ENCODE results near the gene EFS. TPM values are rescaled to one million over a fixed set of nuclear protein-coding genes. Genes with fewer than 3 reads are reported as not detected.

EFS gene, protein sequence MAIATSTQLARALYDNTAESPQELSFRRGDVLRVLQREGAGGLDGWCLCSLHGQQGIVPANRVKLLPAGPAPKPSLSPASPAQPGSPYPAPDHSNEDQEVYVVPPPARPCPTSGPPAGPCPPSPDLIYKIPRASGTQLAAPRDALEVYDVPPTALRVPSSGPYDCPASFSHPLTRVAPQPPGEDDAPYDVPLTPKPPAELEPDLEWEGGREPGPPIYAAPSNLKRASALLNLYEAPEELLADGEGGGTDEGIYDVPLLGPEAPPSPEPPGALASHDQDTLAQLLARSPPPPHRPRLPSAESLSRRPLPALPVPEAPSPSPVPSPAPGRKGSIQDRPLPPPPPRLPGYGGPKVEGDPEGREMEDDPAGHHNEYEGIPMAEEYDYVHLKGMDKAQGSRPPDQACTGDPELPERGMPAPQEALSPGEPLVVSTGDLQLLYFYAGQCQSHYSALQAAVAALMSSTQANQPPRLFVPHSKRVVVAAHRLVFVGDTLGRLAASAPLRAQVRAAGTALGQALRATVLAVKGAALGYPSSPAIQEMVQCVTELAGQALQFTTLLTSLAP
- total RNA-seq = 17.2 TPM

DNA sequence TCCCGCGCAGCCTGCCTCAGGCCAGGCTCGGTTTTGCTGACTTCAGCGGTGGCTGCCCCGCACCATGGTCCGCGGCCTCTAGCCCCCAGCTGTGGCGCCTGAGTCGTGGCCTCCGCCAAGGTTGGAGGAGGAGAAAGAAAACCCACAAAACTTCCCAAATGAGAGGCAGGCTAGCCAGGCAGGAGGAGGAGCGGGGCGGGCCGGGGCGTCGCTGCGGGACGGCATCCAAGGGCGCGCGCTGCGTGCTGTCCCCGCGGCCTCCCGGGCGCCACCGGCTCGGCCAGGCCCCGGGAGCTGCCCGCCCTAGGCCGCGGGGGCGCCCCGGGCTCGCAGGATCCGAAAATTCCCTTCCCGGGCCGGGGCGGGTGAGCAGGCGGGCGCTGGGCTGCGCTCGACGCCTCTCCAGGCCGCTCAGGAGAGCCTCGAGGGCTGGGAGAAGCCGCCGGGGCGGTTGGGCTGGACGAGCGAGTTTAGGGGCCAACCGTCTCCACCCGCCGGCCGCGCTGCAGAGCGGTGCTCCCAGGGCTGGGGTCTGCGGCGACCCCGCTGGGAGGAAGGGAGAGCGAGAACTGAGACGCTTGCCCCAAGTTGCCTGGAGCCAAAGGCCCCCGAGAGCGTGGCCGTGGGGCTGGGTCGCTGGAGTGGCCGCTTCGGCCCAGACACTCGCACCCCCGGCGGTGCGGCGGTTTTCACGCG lies at the start of gene EFS:
Gene EFS, minus strand, starts transcription at position 137 of the 696 bp plus-strand sequence. CDS start 147 bp downstream, outside the sequence.
- Histone ChIP-seq H3K27me3 (ENCODE audit: control insufficient read depth in 3 of 3, insufficient read depth in 3 of 3, low read length in 3 of 3) (peaks cover 7 to 26% (median 25%) of the 10 kb centered on the region in 3 donors), H3K27ac (ENCODE audit: low read depth, low read length) (peak within 1 kb of the TSS; percentile 80), H3K4me1 (ENCODE audit: control insufficient read depth in 3 of 3, insufficient read depth in 3 of 3, low read length in 3 of 3) (peaks cover 0 to 16% (median 5%) of the 10 kb centered on the region in 3 donors), H3K36me3 (ENCODE audit: control insufficient read depth in 3 of 3, insufficient read depth in 3 of 3, low read length in 3 of 3) (no peaks in the 10 kb centered on the region), H3K4me3 (ENCODE audit: low read length in 3 of 3) (peak within 1 kb of the TSS; percentile 65 to 71 (median 70)), H3K9ac (ENCODE audit: low read depth in 1 of 3, low read length in 3 of 3) (peak within 1 kb of the TSS; percentile 65 to 83 (median 77)), H3K9me3 (ENCODE audit: control insufficient read depth in 3 of 3, low read length in 3 of 3) (no peaks in the 10 kb centered on the region)

- no peaks in the 10 kb centered on the region for H3K9me3 ChIP-seq (ENCODE audit: control insufficient read depth in 3 of 3, low read length in 3 of 3)
- H3K9ac ChIP-seq (ENCODE audit: low read depth in 1 of 3, low read length in 3 of 3) = peak overlapping the region in 1 of 3 donors; percentile 50
- H3K36me3 ChIP-seq (ENCODE audit: control insufficient read depth in 3 of 3, insufficient read depth in 3 of 3, low read length in 3 of 3) = peaks cover 16 to 65% (median 49%) of the 10 kb centered on the region in 3 donors
- peaks cover 0 to 15% (median 0%) of the 10 kb centered on the region in 3 donors for H3K4me1 ChIP-seq (ENCODE audit: control insufficient read depth in 3 of 3, insufficient read depth in 3 of 3, low read length in 3 of 3)
- H3K27ac ChIP-seq (ENCODE audit: low read depth, low read length) = no peak overlapping the region
- H3K4me3 ChIP-seq (ENCODE audit: low read length in 3 of 3) = no peak overlapping the region
- H3K27me3 ChIP-seq (ENCODE audit: control insufficient read depth in 3 of 3, insufficient read depth in 3 of 3, low read length in 3 of 3) = peaks cover 0 to 7% (median 4%) of the 10 kb centered on the region in 3 donors
Measured at GRCh38 chr14:23414254-23414653, 49.3 kb upstream of the EFS start.

DNA sequence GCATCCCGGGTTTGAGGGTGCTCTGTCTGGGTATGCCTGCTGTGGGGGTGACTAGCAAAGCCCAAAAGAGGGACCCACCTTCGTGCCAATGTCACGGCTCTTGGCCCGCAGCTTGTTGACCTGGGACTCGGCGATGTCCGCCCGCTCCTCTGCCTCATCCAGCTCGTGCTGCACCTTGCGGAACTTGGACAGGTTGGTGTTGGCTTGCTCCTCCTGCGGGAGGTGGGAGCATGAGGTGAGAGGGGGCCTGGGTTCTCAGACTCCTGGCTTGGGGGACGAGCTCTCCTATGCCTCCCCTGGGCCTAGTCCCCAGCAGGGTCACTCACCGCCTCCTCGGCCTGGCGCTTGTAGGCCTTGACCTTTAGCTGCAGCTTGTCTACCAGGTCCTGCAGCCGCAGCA lies 48.7 kb upstream of the EFS start:
- Histone ChIP-seq H3K9me3 (ENCODE audit: control insufficient read depth in 3 of 3, low read length in 3 of 3) (no peaks in the 10 kb centered on the region), H3K27ac (ENCODE audit: low read depth, low read length) (no peak overlapping the region), H3K27me3 (ENCODE audit: control insufficient read depth in 3 of 3, insufficient read depth in 3 of 3, low read length in 3 of 3) (peaks cover 0 to 7% (median 3%) of the 10 kb centered on the region in 3 donors), H3K9ac (ENCODE audit: low read depth in 1 of 3, low read length in 3 of 3) (peak overlapping the region in 1 of 3 donors; percentile 50), H3K4me3 (ENCODE audit: low read length in 3 of 3) (no peak overlapping the region), H3K36me3 (ENCODE audit: control insufficient read depth in 3 of 3, insufficient read depth in 3 of 3, low read length in 3 of 3) (peaks cover 11 to 59% (median 44%) of the 10 kb centered on the region in 3 donors), H3K4me1 (ENCODE audit: control insufficient read depth in 3 of 3, insufficient read depth in 3 of 3, low read length in 3 of 3) (peaks cover 0 to 16% (median 0%) of the 10 kb centered on the region in 3 donors)

DNA sequence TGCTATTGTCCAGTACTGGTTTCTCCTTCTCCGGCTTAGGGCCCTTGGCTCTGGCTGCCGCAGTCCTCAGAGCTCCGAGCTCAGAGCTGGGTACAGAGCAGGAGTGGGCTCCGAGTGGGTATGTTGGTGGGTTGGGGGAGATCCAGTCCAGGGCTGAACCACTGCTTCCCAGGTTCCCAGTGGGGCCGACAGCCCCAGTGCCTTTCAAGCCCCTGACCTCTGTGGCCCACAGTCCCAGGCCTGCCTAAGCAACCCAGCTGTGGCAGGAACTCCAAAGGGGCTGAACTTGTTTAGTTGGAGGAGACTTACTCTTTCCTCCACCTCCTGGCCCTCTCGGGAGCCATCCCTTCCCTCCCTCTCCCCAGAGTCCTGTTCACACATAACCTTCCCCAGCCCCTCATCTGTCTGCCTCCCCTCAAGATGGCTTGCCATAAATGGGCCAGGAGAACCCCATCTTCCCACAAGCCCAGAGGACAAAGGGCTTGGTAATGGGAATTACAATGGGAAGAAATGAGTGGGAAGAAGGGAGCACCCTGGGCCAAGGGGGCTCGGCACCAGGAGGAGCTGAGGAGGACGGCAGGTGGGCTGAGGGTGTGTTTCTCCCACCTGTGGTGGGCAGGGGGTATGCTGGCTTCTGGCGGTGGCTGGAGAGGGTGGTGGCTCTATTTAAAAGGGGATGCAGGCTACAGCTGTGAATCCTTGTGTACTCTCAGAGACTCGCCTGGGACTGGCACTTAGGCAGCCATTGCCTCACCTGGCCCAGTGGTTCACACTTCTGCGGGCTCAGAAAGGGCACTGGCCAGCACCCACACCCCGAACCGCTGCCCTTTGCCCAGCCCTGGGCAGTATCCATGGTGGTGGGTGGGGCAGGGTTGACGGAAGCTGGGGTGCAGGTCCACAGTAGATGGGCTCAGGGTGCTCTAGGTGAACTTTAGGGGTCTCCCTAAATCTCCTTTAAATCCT lies 46.9 kb upstream of the EFS start:
- H3K9me3 ChIP-seq (ENCODE audit: control insufficient read depth in 3 of 3, low read length in 3 of 3) = no peaks in the 10 kb centered on the region
- peak overlapping the region; percentile 2 for H3K27ac ChIP-seq (ENCODE audit: low read depth, low read length)

DNA sequence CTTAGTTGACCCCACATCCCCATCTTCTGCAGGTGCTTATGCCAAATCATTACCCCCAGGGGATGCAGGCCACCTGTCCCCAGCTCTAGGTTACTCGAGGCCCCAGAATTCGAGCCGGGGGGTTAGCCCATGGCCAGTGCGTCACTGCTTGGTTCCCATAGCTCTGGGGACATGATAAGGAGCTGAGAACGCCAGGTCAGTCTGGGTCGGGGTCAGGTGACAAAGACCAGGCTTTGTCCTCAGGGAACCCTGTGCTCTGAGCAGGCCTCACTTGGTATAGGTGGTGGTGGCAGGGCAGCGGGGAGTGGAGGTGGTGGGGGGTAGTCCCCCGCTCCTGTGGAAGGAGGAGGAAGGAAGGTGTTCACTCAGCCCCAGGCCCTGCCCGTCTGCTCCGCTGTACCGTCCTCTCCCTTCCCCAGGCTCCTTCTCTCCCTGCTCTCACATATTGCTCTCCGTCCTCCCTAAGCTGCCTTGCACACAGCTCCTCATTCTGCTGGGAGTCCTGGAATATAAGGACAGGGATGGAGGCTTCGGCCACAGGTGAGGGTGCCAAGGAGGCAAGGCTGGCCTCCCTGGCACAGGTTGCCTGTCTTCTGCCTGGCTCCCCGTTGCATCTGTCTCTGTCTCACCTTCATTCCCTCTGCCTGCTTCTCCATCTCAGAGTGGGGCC lies 45.1 kb upstream of the EFS start:
- Histone ChIP-seq H3K27ac (ENCODE audit: low read depth, low read length) (peak overlapping the region; percentile 54), H3K36me3 (ENCODE audit: control insufficient read depth in 3 of 3, insufficient read depth in 3 of 3, low read length in 3 of 3) (peaks cover 0 to 39% (median 27%) of the 10 kb centered on the region in 3 donors), H3K9ac (ENCODE audit: low read depth in 1 of 3, low read length in 3 of 3) (peak overlapping the region in 1 of 3 donors; percentile 62), H3K9me3 (ENCODE audit: control insufficient read depth in 3 of 3, low read length in 3 of 3) (no peaks in the 10 kb centered on the region), H3K27me3 (ENCODE audit: control insufficient read depth in 3 of 3, insufficient read depth in 3 of 3, low read length in 3 of 3) (peaks cover 0 to 15% (median 0%) of the 10 kb centered on the region in 3 donors), H3K4me3 (ENCODE audit: low read length in 3 of 3) (no peak overlapping the region), H3K4me1 (ENCODE audit: control insufficient read depth in 3 of 3, insufficient read depth in 3 of 3, low read length in 3 of 3) (peaks cover 0 to 21% (median 0%) of the 10 kb centered on the region in 3 donors)

More for the DNA sequence above, 46.9 kb upstream of the EFS start:
- Histone ChIP-seq H3K27me3 (ENCODE audit: control insufficient read depth in 3 of 3, insufficient read depth in 3 of 3, low read length in 3 of 3) (peaks cover 0 to 10% (median 0%) of the 10 kb centered on the region in 3 donors), H3K36me3 (ENCODE audit: control insufficient read depth in 3 of 3, insufficient read depth in 3 of 3, low read length in 3 of 3) (peaks cover 8 to 43% (median 33%) of the 10 kb centered on the region in 3 donors), H3K4me3 (ENCODE audit: low read length in 3 of 3) (no peak overlapping the region), H3K9ac (ENCODE audit: low read depth in 1 of 3, low read length in 3 of 3) (peak overlapping the region in 1 of 3 donors; percentile 54), H3K4me1 (ENCODE audit: control insufficient read depth in 3 of 3, insufficient read depth in 3 of 3, low read length in 3 of 3) (peaks cover 0 to 23% (median 0%) of the 10 kb centered on the region in 3 donors)

DNA sequence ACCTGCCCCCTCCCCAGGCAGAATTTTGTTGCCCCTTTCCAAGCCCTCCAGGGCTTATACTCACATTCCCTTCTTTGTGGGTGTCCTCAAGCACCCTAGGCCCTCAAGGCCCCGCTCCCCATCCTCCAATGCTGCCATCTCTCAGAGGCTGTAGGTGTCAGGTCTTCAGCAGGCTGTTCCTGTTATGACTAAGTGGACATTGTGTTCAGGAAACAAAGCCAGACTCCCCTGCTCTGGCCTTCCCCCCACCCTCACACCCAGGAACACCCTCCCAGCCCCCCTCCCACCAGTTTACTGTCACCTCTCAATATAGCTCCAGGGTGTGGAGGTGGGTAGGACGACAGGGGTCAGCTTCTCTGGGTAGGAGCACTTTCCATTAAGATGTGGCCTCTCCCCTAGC lies 44.5 kb upstream of the EFS start:
- no peaks in the 10 kb centered on the region for H3K9me3 ChIP-seq (ENCODE audit: control insufficient read depth in 3 of 3, low read length in 3 of 3)
- peaks cover 0 to 21% (median 0%) of the 10 kb centered on the region in 3 donors for H3K4me1 ChIP-seq (ENCODE audit: control insufficient read depth in 3 of 3, insufficient read depth in 3 of 3, low read length in 3 of 3)
- peaks cover 0 to 39% (median 26%) of the 10 kb centered on the region in 3 donors for H3K36me3 ChIP-seq (ENCODE audit: control insufficient read depth in 3 of 3, insufficient read depth in 3 of 3, low read length in 3 of 3)
- peak overlapping the region; percentile 54 for H3K27ac ChIP-seq (ENCODE audit: low read depth, low read length)
- no peak overlapping the region for H3K4me3 ChIP-seq (ENCODE audit: low read length in 3 of 3)
- peaks cover 0 to 15% (median 0%) of the 10 kb centered on the region in 3 donors for H3K27me3 ChIP-seq (ENCODE audit: control insufficient read depth in 3 of 3, insufficient read depth in 3 of 3, low read length in 3 of 3)
- no peak overlapping the region for H3K9ac ChIP-seq (ENCODE audit: low read depth in 1 of 3, low read length in 3 of 3)

DNA sequence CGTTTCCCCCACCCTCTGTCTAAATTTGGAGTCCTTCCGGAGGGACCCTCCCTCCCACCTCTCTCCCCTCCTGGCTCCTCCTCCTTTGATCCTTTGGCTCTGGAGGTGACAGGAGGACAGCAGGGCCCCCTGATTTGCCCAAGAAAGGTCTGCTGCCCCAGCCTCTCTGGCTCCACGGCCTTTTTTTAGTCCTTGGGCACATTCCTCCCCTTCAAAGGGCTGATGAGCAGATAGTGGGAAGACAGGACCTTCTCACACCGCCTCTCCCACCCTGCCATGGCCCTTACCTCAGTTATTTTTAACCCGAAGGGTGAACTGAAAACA lies 43.3 kb upstream of the EFS start:
- Histone ChIP-seq H3K4me3 (ENCODE audit: low read length in 3 of 3) (no peak overlapping the region), H3K4me1 (ENCODE audit: control insufficient read depth in 3 of 3, insufficient read depth in 3 of 3, low read length in 3 of 3) (peaks cover 0 to 19% (median 0%) of the 10 kb centered on the region in 3 donors), H3K27ac (ENCODE audit: low read depth, low read length) (no peak overlapping the region), H3K9ac (ENCODE audit: low read depth in 1 of 3, low read length in 3 of 3) (peak overlapping the region in 1 of 3 donors; percentile 11), H3K27me3 (ENCODE audit: control insufficient read depth in 3 of 3, insufficient read depth in 3 of 3, low read length in 3 of 3) (peaks cover 0 to 20% (median 0%) of the 10 kb centered on the region in 3 donors), H3K36me3 (ENCODE audit: control insufficient read depth in 3 of 3, insufficient read depth in 3 of 3, low read length in 3 of 3) (peaks cover 2 to 39% (median 25%) of the 10 kb centered on the region in 3 donors), H3K9me3 (ENCODE audit: control insufficient read depth in 3 of 3, low read length in 3 of 3) (no peaks in the 10 kb centered on the region)

GRCh38 chr14:23407516-23408306 lies 42.7 kb upstream of the EFS start, which contains the start of gene MYH6:
MYH6 (minus strand) TSS chr14:23408273; CDS start chr14:23407223, 1,050 bp downstream.
- Histone ChIP-seq H3K9me3 (ENCODE audit: control insufficient read depth in 3 of 3, low read length in 3 of 3) (no peaks in the 10 kb centered on the region), H3K27me3 (ENCODE audit: control insufficient read depth in 3 of 3, insufficient read depth in 3 of 3, low read length in 3 of 3) (peaks cover 0 to 20% (median 0%) of the 10 kb centered on the region in 3 donors), H3K4me1 (ENCODE audit: control insufficient read depth in 3 of 3, insufficient read depth in 3 of 3, low read length in 3 of 3) (peaks cover 0 to 19% (median 0%) of the 10 kb centered on the region in 3 donors), H3K36me3 (ENCODE audit: control insufficient read depth in 3 of 3, insufficient read depth in 3 of 3, low read length in 3 of 3) (peaks cover 2 to 42% (median 28%) of the 10 kb centered on the region in 3 donors), H3K4me3 (ENCODE audit: low read length in 3 of 3) (no peak within 1 kb of the TSS), H3K27ac (ENCODE audit: low read depth, low read length) (peak within 1 kb of the TSS; percentile 54), H3K9ac (ENCODE audit: low read depth in 1 of 3, low read length in 3 of 3) (peak within 1 kb of the TSS in 1 of 3 donors; percentile 33)

All from skeletal muscle tissue (tissue), 4 donors.